Ectodermal cell (in vitro differentiated cells): ENCODE data around the gene RNFT2.

Experiments
- H3K27ac ChIP-seq: 2 replicates; pipeline ENCODE4 v1.7.0; 2013; ENCODE audit warnings: mild to moderate bottlenecking, low read depth, low read length; ENCODE audit not compliant: insufficient read depth, poor library complexity, severe bottlenecking
- H3K27me3 ChIP-seq: 2 replicates; pipeline ENCODE4 v1.7.0; 2013; ENCODE audit warnings: mild to moderate bottlenecking, low read length; ENCODE audit not compliant: insufficient read depth, control insufficient read depth, poor library complexity, severe bottlenecking
- H3K36me3 ChIP-seq: one replicate; pipeline ENCODE4 v1.7.0; 2013; ENCODE audit warnings: low read length; ENCODE audit not compliant: control insufficient read depth, insufficient read depth
- H3K4me1 ChIP-seq: one replicate; pipeline ENCODE4 v1.7.0; 2013; ENCODE audit warnings: low read length; ENCODE audit not compliant: control insufficient read depth, insufficient read depth
- H3K4me3 ChIP-seq: 2 replicates; pipeline ENCODE4 v1.7.0; 2013; ENCODE audit warnings: low read depth, low read length, control low read depth; ENCODE audit not compliant: insufficient read depth
- H3K9me3 ChIP-seq: 2 replicates; pipeline ENCODE4 v1.7.0; 2013; ENCODE audit warnings: mild to moderate bottlenecking, low read length, moderate library complexity; ENCODE audit not compliant: control insufficient read depth
- WGBS, 2 experiments: methylation state at CpG; one replicate each; pipeline ENCODE4 v1.1.7; 2013; ENCODE audit warnings: missing lambda C conversion rate in 2 of 2; 5-methylcytosine and 5-hydroxymethylcytosine counted together

RNFT2 gene

DNA sequence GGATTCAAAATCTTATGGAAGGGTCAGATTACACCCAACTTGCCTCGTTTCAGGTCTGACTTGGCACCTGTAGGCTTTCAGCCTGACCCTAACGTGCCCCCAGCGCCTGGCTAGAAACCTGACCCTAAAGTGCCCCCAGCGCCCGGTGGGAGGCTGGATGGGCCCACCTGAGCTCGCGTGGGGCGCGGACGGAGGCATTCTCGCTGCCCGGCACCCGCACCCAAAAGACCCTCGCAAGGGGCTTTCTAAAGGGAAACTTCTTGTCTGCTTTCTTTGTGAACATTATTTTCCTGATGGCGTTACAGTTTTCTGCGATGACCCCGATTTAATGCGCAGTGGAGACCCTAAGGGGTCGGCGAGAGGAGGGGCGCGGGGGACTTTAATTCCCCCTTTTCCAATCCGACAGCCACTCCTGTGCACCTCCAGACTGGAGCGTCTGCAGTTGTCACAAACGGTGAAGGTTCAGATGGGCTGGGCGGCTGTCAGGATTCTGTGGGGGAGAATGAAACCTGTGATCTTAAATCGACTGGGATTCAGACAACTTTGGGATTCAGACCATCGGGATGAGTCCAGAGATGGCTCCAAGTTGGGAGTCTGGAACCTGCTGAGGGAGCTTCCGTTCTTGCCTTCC lies 143.9 kb downstream of the RNFT2 start:
- H3K36me3 ChIP-seq, result no peaks in the 10 kb centered on the region
- H3K4me1 ChIP-seq, result peaks cover 31% of the 10 kb centered on the region
- WGBS, 2 experiments, result 3 to 4% methylated on average over 29 of the region's 29 CpGs
- H3K27ac ChIP-seq, result no peak overlapping the region
- H3K27me3 ChIP-seq, result peaks cover 81% of the 10 kb centered on the region
- peak overlapping the region; percentile 28 for H3K4me3 ChIP-seq
- no peaks in the 10 kb centered on the region for H3K9me3 ChIP-seq

DNA sequence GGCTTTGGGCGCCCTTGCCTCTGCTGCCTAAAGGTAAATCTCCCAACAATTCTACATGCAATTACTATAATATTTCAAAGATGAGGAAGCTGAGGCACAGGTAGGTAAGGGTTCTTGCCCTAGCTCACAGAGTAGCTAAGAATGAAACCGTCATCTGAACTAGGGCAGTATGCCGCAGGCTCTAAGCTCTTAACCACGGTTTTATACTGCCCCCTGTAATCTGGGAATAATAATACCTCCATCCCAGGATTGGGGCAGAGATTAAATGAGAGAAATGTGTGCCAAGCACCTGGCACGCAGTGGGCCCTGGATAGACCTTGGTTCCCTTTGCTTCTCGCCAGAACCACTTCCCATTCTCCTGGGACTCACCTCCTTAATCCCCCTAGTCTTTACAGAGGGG lies 144.6 kb downstream of the RNFT2 start:
- H3K27ac ChIP-seq, result no peak overlapping the region
- H3K36me3 ChIP-seq, result no peaks in the 10 kb centered on the region
- H3K9me3 ChIP-seq, result no peaks in the 10 kb centered on the region
- peaks cover 74% of the 10 kb centered on the region for H3K27me3 ChIP-seq
- WGBS, 2 experiments, result 34 to 41% methylated on average over 6 of the region's 6 CpGs
- H3K4me3 ChIP-seq, result no peak overlapping the region
- H3K4me1 ChIP-seq, result peaks cover 31% of the 10 kb centered on the region

DNA sequence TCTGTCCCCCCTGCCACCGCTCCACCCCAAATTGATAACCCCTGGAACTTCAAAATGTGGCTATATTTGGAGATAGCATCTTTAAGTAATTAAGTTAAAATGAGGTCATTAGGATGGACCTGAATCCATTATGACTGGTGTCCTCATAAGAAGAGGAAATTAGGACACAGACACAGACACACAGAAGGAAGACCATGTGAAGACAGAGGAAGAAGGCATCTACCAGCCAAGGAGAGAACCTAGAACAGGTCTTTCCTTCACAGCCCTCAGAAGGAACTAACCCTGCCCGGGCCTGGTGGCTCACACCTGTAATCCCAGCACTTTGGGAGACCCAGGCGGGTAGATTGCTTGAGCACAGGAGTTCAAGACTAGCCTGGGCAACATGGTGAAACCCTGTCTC lies 146.8 kb downstream of the RNFT2 start:
- Histone ChIP-seq H3K4me1 (peaks cover 17% of the 10 kb centered on the region), H3K4me3 (no peak overlapping the region), H3K27ac (no peak overlapping the region), H3K27me3 (peaks cover 52% of the 10 kb centered on the region), H3K36me3 (no peaks in the 10 kb centered on the region), H3K9me3 (no peaks in the 10 kb centered on the region)
- WGBS, 2 experiments, result 80 to 87% methylated on average over 3 of the region's 3 CpGs

DNA sequence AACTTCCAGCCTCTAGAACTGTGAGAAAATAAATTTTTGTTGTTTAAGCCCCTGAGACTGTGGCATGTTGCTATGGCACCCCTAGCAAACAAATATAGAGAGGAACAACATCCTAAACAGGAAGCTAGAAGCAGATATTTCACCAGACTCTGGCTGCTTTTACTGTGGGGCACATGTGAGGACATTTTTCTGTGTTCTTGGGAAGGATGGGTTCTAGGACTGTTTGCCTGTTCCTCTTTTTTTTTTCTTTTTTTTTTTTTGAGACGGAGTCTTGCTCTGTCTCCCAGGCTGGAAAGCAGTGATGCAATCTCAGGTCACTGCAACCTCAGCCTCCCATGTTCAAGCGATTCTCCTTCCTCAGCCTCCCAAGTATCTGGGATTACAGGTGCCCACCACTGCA lies 147.4 kb downstream of the RNFT2 start:
- peaks cover 13% of the 10 kb centered on the region for H3K4me1 ChIP-seq
- peaks cover 46% of the 10 kb centered on the region for H3K27me3 ChIP-seq
- H3K27ac ChIP-seq, result no peak overlapping the region
- no peaks in the 10 kb centered on the region for H3K36me3 ChIP-seq
- 83 to 96% methylated on average over 2 of the region's 2 CpGs for whole genome bisulfite sequencing, 2 experiments
- H3K9me3 ChIP-seq, result no peaks in the 10 kb centered on the region
- H3K4me3 ChIP-seq, result no peak overlapping the region

DNA sequence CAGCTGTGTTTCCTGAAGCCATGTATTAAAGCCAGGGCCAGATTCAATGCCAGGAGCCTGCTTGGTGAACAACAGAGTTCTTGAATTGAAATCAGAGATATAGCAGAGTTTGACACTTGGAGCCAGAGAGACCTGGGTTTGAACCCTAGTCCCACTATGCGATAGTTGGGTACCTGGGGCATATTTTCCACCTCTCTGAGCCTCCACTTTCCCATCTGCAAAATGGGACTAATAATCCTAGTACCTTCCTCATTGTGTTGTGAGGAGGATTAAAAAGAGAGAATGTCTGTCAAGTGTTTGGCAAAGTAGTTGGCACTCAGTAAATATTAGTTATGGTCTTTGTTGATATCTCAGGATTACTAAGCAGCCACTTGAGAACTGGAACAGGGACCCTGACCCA lies 149.1 kb downstream of the RNFT2 start:
- Histone ChIP-seq H3K4me1 (peaks cover 4% of the 10 kb centered on the region), H3K27ac (no peak overlapping the region), H3K27me3 (peaks cover 28% of the 10 kb centered on the region), H3K4me3 (no peak overlapping the region), H3K9me3 (no peaks in the 10 kb centered on the region), H3K36me3 (no peaks in the 10 kb centered on the region)
- WGBS, 2 experiments, result 82 to 100% methylated on average over 1 of the region's 1 CpG

DNA sequence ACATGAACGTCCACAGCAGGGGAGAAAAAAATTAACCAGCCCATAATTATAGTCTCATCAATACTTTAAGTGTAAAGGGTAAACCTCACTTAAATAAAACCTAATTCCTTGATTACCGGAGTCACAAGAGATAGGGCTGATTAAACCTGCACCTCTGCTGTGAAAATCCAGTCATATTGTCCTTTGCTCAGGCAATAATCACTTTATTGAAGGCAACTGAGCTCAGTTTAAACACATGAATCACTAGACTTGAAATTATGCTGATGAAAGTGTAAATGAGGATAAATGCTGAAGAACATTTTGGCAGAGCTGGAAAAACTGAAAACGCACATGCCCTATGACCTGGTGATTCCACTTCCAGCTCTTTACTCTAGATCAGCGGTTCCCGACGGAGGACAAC lies 149.8 kb downstream of the RNFT2 start:
- Histone ChIP-seq H3K36me3 (no peaks in the 10 kb centered on the region), H3K27ac (no peak overlapping the region), H3K4me1 (no peaks in the 10 kb centered on the region), H3K27me3 (peaks cover 22% of the 10 kb centered on the region), H3K4me3 (no peak overlapping the region), H3K9me3 (no peaks in the 10 kb centered on the region)
- 93 to 94% methylated on average over 5 to 6 of the region's 6 CpGs for WGBS, 2 experiments

DNA sequence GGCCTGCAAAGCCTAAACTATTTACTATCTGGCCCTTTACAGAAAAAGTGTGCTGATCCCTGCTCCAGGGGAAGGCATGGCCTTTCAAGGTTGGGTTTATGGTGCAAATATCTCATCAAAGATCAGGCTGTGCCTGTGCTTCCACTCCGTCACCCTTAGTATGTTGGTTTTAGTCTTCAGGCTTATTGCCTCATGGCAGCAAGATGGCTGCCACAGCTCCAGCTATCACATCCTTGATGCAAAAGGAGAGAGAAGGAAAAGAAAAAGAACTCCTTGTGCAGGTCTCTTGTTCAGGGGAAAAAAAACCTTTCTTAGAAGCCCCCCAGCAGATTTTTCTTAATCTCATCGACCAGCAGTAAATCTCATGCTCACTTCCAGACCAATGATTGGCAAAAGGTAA lies 152.2 kb downstream of the RNFT2 start:
- H3K36me3 ChIP-seq, result no peaks in the 10 kb centered on the region
- H3K4me1 ChIP-seq, result no peaks in the 10 kb centered on the region
- H3K27ac ChIP-seq, result no peak overlapping the region
- WGBS, 2 experiments, result 95 to 97% methylated on average over 2 of the region's 2 CpGs
- H3K27me3 ChIP-seq, result no peaks in the 10 kb centered on the region
- H3K4me3 ChIP-seq, result no peak overlapping the region
- no peaks in the 10 kb centered on the region for H3K9me3 ChIP-seq

DNA sequence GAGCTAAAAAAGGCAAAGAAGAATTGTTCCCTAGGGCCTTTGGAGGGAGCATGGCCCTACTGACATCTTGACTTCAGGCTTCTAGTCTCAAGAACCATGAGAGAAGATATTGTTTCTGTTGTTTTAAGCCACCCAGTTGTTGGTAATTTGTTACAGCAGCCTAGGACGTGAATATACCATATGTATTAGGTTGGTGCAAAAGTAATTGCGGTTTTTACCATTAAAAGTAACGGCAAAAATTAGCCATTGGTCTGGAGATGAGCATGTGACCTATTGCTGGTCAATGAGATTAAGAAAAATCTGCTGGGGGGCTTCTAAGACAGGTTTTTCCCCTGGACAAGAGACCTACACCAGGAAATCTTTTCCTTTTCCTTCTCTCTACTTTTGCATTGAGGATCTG lies 152.9 kb downstream of the RNFT2 start:
- 90 to 92% methylated on average over 3 of the region's 3 CpGs for WGBS, 2 experiments
- no peaks in the 10 kb centered on the region for H3K36me3 ChIP-seq
- H3K4me3 ChIP-seq, result no peak overlapping the region
- H3K27ac ChIP-seq, result no peak overlapping the region
- H3K4me1 ChIP-seq, result no peaks in the 10 kb centered on the region
- H3K27me3 ChIP-seq, result no peaks in the 10 kb centered on the region
- no peaks in the 10 kb centered on the region for H3K9me3 ChIP-seq

DNA sequence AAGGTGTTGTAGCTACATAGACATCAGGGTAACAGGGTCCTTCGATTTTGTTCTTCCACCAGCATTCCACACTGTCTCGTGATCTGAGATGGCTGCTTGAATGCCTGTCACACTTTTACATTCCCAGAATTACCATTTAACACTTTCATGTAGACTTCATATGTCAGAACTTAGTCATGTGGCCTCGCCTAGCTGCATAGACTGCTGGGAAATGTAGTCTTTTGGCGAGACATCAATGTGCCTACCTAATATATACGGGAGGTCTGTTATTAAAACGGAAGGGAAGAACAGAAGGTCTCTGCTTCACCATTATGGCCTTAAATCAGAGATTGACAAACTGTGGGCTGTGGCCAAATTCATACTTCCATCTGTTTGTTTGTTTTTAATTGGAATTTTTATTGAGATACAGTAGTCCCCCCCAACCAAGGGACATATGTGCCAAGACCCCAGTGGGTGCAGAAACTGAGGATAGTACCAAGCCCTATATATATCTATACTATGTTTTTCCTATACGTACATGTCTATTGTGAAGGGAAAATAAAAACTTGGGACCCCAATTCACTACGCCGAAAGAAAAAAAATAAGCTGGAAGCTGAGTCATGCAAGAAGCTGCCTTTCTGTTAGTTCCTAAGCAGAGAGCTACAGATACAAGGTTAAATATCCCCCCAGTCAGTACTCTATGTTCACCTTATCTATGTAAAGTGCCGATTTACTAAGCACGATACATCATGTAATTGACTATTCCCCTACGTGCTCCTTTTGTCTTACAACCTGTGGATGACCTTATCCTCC lies 154.4 kb downstream of the RNFT2 start:
- H3K27me3 ChIP-seq, result no peaks in the 10 kb centered on the region
- H3K36me3 ChIP-seq, result no peaks in the 10 kb centered on the region
- no peaks in the 10 kb centered on the region for H3K9me3 ChIP-seq
- 85 to 88% methylated on average over 12 of the region's 12 CpGs for WGBS, 2 experiments
- no peak overlapping the region for H3K27ac ChIP-seq
- no peaks in the 10 kb centered on the region for H3K4me1 ChIP-seq
- H3K4me3 ChIP-seq, result no peak overlapping the region

DNA sequence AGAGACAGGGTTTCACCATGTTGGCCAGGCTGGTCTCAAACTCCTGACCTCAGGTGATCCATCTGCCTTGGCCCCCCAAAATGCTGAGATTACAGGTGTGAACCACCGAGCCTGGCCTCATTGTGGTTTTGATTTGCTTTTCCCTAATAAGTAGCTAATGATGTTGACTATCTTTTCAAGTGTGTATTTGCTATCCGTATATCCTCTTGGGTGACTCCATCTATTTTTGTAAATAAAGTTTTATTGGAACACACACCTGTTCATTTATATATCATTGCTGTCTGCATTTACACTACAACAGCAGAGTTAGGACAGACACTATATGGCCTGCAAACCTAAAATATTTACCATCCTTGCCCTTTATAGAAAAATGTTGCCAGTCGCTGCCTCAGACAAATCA lies 156.8 kb downstream of the RNFT2 start:
- H3K4me3 ChIP-seq, result no peak overlapping the region
- 90 to 100% methylated on average over 2 to 3 of the region's 3 CpGs for WGBS, 2 experiments
- H3K27me3 ChIP-seq, result no peaks in the 10 kb centered on the region
- H3K4me1 ChIP-seq, result no peaks in the 10 kb centered on the region
- H3K27ac ChIP-seq, result no peak overlapping the region
- no peaks in the 10 kb centered on the region for H3K9me3 ChIP-seq
- no peaks in the 10 kb centered on the region for H3K36me3 ChIP-seq
